Endothelial cell (in vitro differentiated cells): ENCODE measurements around the gene DAND5. TPM values are rescaled to one million over a fixed set of nuclear protein-coding genes. Genes with fewer than 3 reads are reported as not detected.

ENCODE experiments used
- DNase-seq: peaks from one replicate; pipeline ENCODE4 v3.0.0; 2021; ENCODE audit warnings: low spot score
- H3K27ac Mint-ChIP-seq: one replicate; pipeline ENCODE4 v1.8.0; 2021; ENCODE audit warnings: mixed read lengths, inconsistent platforms; ENCODE audit not compliant: unreplicated experiment
- H3K27me3 Mint-ChIP-seq: one replicate; pipeline ENCODE4 v1.8.0; 2021; ENCODE audit warnings: mild to moderate bottlenecking, moderate library complexity, mixed read lengths, inconsistent platforms; ENCODE audit not compliant: unreplicated experiment
- H3K36me3 Mint-ChIP-seq: one replicate; pipeline ENCODE4 v1.8.0; 2021; ENCODE audit warnings: mild to moderate bottlenecking, low read depth, mixed read lengths, inconsistent platforms; ENCODE audit not compliant: unreplicated experiment
- H3K4me1 Mint-ChIP-seq: one replicate; pipeline ENCODE4 v1.8.0; 2021; ENCODE audit warnings: mild to moderate bottlenecking, mixed read lengths, inconsistent platforms; ENCODE audit not compliant: unreplicated experiment
- H3K4me3 Mint-ChIP-seq: one replicate; pipeline ENCODE4 v1.8.0; 2021; ENCODE audit warnings: mild to moderate bottlenecking, mixed read lengths, inconsistent platforms; ENCODE audit not compliant: unreplicated experiment
- H3K9me3 Mint-ChIP-seq: one replicate; pipeline ENCODE4 v1.8.0; 2021; ENCODE audit warnings: mixed read lengths, inconsistent platforms; ENCODE audit not compliant: unreplicated experiment
- total RNA-seq: library from RNA; stranded (reverse); fragmentation: NEBNext Ultra II Directional; extraction: Animal tissue kit (Norgen Biotek cat#: 25700); gene quantifications from one replicate; pipeline ENCODE4 v1.2.1, GENCODE V29; 2021; ENCODE audit not compliant: unreplicated experiment
- TF ChIP-seq, protein P1 (sequence below): fragments of 200-600 bp; sonication (generic); IDR thresholded peaks from one replicate; pipeline ENCODE4 v1.5.0; 2021; ENCODE audit warnings: antibody characterized with exemption; ENCODE audit not compliant: unreplicated experiment

DAND5 gene
- total RNA-seq, 1 donor from 2014 or later = 0.69 TPM

DNA sequence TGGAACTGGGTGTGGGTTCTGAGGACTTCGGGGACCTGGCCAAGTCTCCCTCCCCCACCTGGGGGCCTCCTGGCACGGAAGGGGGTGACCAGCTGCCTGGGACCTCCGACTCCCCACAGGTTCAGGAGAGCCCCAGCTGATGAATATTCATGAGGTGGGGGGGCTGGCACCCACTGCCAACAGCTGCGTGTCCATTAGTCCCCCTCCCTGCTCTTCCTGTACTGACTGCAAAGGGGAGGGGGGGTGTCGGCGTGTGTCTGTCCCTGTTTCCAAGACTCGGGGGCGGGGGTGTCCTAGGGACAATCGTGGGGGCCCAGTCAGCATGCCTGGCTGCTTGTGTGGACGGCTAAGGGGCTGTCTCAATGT lies 15.3 kb downstream of the DAND5 start:
- peaks cover 5% of the 10 kb centered on the region for H3K4me1 Mint-ChIP-seq
- DNase-seq = no peak
- H3K27ac Mint-ChIP-seq = no peak overlapping the region
- peaks cover 9% of the 10 kb centered on the region for H3K27me3 Mint-ChIP-seq
- TF ChIP-seq, protein P1, sequence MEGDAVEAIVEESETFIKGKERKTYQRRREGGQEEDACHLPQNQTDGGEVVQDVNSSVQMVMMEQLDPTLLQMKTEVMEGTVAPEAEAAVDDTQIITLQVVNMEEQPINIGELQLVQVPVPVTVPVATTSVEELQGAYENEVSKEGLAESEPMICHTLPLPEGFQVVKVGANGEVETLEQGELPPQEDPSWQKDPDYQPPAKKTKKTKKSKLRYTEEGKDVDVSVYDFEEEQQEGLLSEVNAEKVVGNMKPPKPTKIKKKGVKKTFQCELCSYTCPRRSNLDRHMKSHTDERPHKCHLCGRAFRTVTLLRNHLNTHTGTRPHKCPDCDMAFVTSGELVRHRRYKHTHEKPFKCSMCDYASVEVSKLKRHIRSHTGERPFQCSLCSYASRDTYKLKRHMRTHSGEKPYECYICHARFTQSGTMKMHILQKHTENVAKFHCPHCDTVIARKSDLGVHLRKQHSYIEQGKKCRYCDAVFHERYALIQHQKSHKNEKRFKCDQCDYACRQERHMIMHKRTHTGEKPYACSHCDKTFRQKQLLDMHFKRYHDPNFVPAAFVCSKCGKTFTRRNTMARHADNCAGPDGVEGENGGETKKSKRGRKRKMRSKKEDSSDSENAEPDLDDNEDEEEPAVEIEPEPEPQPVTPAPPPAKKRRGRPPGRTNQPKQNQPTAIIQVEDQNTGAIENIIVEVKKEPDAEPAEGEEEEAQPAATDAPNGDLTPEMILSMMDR = no peak
- no peaks in the 10 kb centered on the region for H3K9me3 Mint-ChIP-seq
- H3K36me3 Mint-ChIP-seq = no peaks in the 10 kb centered on the region
- H3K4me3 Mint-ChIP-seq = no peak overlapping the region

DNA sequence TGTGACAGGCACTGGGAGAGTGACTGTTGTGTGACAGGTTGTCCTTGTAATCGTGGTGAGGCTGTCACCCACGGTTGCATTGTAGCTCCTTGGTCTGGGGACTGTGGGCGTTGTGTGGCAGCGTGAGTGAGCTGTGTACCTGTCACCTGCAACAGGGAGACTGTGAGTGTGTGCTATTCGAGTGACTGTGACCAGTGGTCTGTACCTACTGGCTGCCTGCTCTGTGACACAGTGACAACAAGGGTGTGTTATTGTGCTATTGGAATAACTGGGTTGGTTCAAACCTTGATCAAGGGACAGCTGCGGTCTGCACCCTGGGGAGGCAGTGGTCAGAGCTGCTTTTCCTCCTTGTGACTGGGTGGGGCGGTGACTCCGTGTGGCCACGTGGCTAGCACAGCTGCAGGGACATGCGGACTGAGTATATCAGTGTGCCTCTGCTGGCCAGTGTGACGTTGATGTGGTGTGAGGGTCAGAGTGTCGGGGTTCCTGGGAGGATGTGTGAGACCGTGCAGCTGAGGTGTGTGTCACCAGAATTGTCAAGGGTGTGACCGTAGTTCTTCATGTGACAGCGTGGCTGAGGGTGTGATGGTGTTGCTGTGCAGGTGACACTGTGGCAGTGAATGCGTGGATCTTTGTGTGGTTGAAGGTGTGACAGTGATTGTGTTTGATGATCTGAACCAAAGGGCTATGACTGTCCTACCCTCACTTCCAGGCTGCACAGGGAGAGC lies 15.8 kb downstream of the DAND5 start:
- no peak for DNase-seq
- Mint-ChIP-seq H3K36me3 (no peaks in the 10 kb centered on the region), H3K4me1 (peaks cover 5% of the 10 kb centered on the region), H3K27me3 (peaks cover 7% of the 10 kb centered on the region), H3K27ac (peak overlapping the region; percentile 15), H3K4me3 (peak overlapping the region; percentile 22), H3K9me3 (no peaks in the 10 kb centered on the region)
- TF ChIP-seq, protein P1 = no peak

DNA sequence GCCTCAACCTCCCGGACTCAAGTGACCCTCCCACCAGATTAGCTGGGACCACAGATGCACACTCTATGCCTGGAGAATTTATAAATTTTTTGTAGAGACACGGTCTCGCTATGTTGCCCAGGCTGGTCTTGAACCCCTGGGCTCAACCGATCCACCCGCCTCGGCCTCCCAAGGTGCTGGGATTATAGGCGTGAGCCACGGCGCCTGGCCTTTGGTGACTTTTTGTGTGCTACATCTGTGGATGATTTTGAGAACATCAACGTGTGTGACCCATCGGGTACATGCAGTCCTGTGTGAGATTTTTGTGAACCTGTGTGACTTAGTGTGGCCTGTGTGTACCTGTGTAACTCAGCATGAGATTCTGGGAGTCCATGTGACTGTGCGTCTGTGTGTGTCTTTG lies 17.4 kb downstream of the DAND5 start:
- no peak for DNase-seq
- no peak overlapping the region for H3K4me3 Mint-ChIP-seq
- H3K9me3 Mint-ChIP-seq = no peaks in the 10 kb centered on the region
- TF ChIP-seq, protein P1 = no peak
- no peaks in the 10 kb centered on the region for H3K36me3 Mint-ChIP-seq
- peaks cover 13% of the 10 kb centered on the region for H3K27me3 Mint-ChIP-seq
- peak overlapping the region; percentile 0 for H3K27ac Mint-ChIP-seq
- peaks cover 5% of the 10 kb centered on the region for H3K4me1 Mint-ChIP-seq

DNA sequence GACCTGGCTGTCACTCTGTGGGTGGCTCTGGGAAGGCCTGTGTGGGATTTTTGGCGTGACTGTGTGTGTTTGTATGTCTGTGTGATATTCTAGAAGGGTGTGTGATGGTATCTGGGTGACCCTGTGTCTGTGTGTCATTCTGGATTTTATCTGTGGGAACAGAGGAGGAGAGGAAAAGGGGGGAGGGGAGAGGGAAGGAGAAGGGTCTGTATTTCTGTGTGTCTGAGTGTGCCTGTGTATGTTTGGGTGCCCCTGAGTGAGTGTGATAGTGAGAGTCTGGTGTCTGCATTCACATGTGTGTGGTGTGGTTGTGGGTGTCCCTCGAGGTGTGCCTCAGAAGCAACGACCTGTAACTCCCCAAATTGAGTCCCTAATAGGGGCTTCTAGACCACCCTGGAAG lies 17.8 kb downstream of the DAND5 start:
- peaks cover 13% of the 10 kb centered on the region for H3K27me3 Mint-ChIP-seq
- no peak overlapping the region for H3K4me3 Mint-ChIP-seq
- H3K4me1 Mint-ChIP-seq = peaks cover 5% of the 10 kb centered on the region
- H3K36me3 Mint-ChIP-seq = no peaks in the 10 kb centered on the region
- no peak overlapping the region for H3K27ac Mint-ChIP-seq
- TF ChIP-seq, protein P1 = no peak
- no peak for DNase-seq
- no peaks in the 10 kb centered on the region for H3K9me3 Mint-ChIP-seq

DNA sequence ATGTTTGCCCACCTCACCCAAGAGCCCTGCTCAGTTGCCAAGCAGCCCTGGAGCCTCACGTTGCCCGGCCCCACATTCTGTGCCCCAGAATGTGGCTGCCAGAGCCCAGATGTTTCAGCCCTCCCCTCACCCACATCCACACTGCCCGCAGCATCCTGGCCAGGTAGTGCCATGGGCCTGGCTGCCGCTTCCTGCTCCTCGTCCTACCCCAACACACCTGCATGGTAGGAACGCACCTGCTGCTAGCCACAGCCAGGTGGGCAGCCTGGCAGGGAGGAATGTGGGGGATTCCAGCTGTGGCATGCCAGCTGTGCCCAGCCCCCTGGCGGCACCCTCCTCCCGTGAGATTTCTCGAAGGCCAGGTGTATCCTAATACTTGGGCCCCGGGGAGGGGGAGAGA lies 18.4 kb downstream of the DAND5 start:
- Mint-ChIP-seq H3K27me3 (peaks cover 13% of the 10 kb centered on the region), H3K9me3 (no peaks in the 10 kb centered on the region), H3K27ac (no peak overlapping the region), H3K36me3 (no peaks in the 10 kb centered on the region), H3K4me1 (peaks cover 5% of the 10 kb centered on the region), H3K4me3 (no peak overlapping the region)
- TF ChIP-seq, protein P1 = no peak
- DNase-seq = no peak
